ENCODE measurements around the gene STK38L. TPM values are rescaled to one million over a fixed set of nuclear protein-coding genes. Genes with fewer than 3 reads are reported as not detected.
A peak's percentile ranks its signal among the peaks of the same experiment; 100 is the strongest.

The STK38L gene
- polyA plus RNA-seq, 1 donor (not counting 4 experiments of a cell fraction or from before 2014, with no cell fraction given): 25.4 TPM

- Histone ChIP-seq H3K36me3 (ENCODE audit: control insufficient read depth in 2 of 2, extremely low read depth in 1 of 2, insufficient read depth in 2 of 2, low read length in 2 of 2) (no peaks in the 10 kb centered on the region), H3K27ac (ENCODE audit: control insufficient read depth, insufficient read depth, low read length) (no peak overlapping the region), H3K79me2 (ENCODE audit: control insufficient read depth, insufficient read depth, low read length) (no peaks in the 10 kb centered on the region), H3K9me1 (ENCODE audit: control insufficient read depth, extremely low read depth, insufficient read depth, low read length) (peaks cover 2% of the 10 kb centered on the region), H2AFZ (ENCODE audit: control insufficient read depth, low read length) (no peak overlapping the region), H3K4me1 (ENCODE audit: control insufficient read depth, extremely low read depth, insufficient read depth, low read length) (no peaks in the 10 kb centered on the region), H3K27me3 (ENCODE audit: control insufficient read depth, extremely low read depth, insufficient read depth, low read length) (no peaks in the 10 kb centered on the region), H3K9ac (ENCODE audit: control insufficient read depth, extremely low read depth, insufficient read depth, low read length) (no peak overlapping the region), H3K4me3 (ENCODE audit: control insufficient read depth in 2 of 3, extremely low read depth in 1 of 3, insufficient read depth in 2 of 3, low read depth in 1 of 3, low read length in 3 of 3) (no peak overlapping the region), H4K20me1 (ENCODE audit: control insufficient read depth, extremely low read depth, insufficient read depth, low read length) (no peaks in the 10 kb centered on the region), H3K9me3 (ENCODE audit: control insufficient read depth, low read depth, low read length) (no peaks in the 10 kb centered on the region), H3K4me2 (ENCODE audit: control insufficient read depth, extremely low read depth, insufficient read depth, low read depth, low read length) (no peak overlapping the region)
- DNase-seq (ENCODE audit: low read depth, low spot score) (no peak), FAIRE-seq (no peak)
- no peak for TF ChIP-seq CTCF (optimal IDR thresholded peaks at IDR 0.05 in 1 of 3, IDR thresholded peaks at IDR 0.05 in 1 of 3, conservative IDR thresholded peaks at IDR 0.05 in 1 of 3; ENCODE audit: extremely low read depth in 1 of 3, insufficient read depth in 2 of 3, low read length in 3 of 3)
- TF ChIP-seq EZH2 (IDR thresholded peaks at IDR 0.05; ENCODE audit: low read length): no peak
- dilution Hi-C loops (cut with MboI; ENCODE audit: extremely low pct_ligation_motif_present, low sequenced_read_pairs): no loop called here
Observed at GRCh38 chr12:27284751-27285150, 40.7 kb downstream of the STK38L start.

- peaks cover under 1% of the 10 kb centered on the region for H3K9me1 ChIP-seq (ENCODE audit: control insufficient read depth, extremely low read depth, insufficient read depth, low read length)
- H2AFZ ChIP-seq (ENCODE audit: control insufficient read depth, low read length): no peak overlapping the region
- no peak for DNase-seq (ENCODE audit: low read depth, low spot score)
- no peaks in the 10 kb centered on the region for H3K9me3 ChIP-seq (ENCODE audit: control insufficient read depth, low read depth, low read length)
- H3K79me2 ChIP-seq (ENCODE audit: control insufficient read depth, insufficient read depth, low read length): no peaks in the 10 kb centered on the region
- H3K27me3 ChIP-seq (ENCODE audit: control insufficient read depth, extremely low read depth, insufficient read depth, low read length): no peaks in the 10 kb centered on the region
- H3K4me3 ChIP-seq (ENCODE audit: control insufficient read depth in 2 of 3, extremely low read depth in 1 of 3, insufficient read depth in 2 of 3, low read depth in 1 of 3, low read length in 3 of 3): no peak overlapping the region
- FAIRE-seq: peak; percentile 44
- no peaks in the 10 kb centered on the region for H3K4me1 ChIP-seq (ENCODE audit: control insufficient read depth, extremely low read depth, insufficient read depth, low read length)
- H4K20me1 ChIP-seq (ENCODE audit: control insufficient read depth, extremely low read depth, insufficient read depth, low read length): no peaks in the 10 kb centered on the region
- TF ChIP-seq EZH2 (IDR thresholded peaks at IDR 0.05; ENCODE audit: low read length) (no peak), CTCF (optimal IDR thresholded peaks at IDR 0.05 in 1 of 3, IDR thresholded peaks at IDR 0.05 in 1 of 3, conservative IDR thresholded peaks at IDR 0.05 in 1 of 3; ENCODE audit: extremely low read depth in 1 of 3, insufficient read depth in 2 of 3, low read length in 3 of 3) (no peak)
- H3K9ac ChIP-seq (ENCODE audit: control insufficient read depth, extremely low read depth, insufficient read depth, low read length): no peak overlapping the region
- no peak overlapping the region for H3K4me2 ChIP-seq (ENCODE audit: control insufficient read depth, extremely low read depth, insufficient read depth, low read depth, low read length)
- H3K27ac ChIP-seq (ENCODE audit: control insufficient read depth, insufficient read depth, low read length): no peak overlapping the region
- H3K36me3 ChIP-seq (ENCODE audit: control insufficient read depth in 2 of 2, extremely low read depth in 1 of 2, insufficient read depth in 2 of 2, low read length in 2 of 2): no peaks in the 10 kb centered on the region
- dilution Hi-C loops (cut with MboI; ENCODE audit: extremely low pct_ligation_motif_present, low sequenced_read_pairs): no loop called here
Observed at GRCh38 chr12:27285403-27285802, 41.3 kb downstream of the STK38L start.
